OCI-LY7 (cell line): ENCODE measurements around the gene HLA-DMA.
A peak's percentile ranks its signal among the peaks of the same experiment; 100 is the strongest.

Experiments
- CTCF ChIP-seq: fragments of 200-600 bp; sonication (generic); conservative IDR thresholded peaks from 2 replicates; pipeline ENCODE4 v1.5.1; 2014; ENCODE audit warnings: mild to moderate bottlenecking, antibody characterized with exemption, low read length, moderate library complexity, mixed read lengths
- EZH2phosphoT487 ChIP-seq: fragments of 200-600 bp; sonication (generic); IDR thresholded peaks from 2 replicates; pipeline ENCODE4 v1.6.1; 2018; ENCODE audit warnings: low read depth, borderline replicate concordance, mild to moderate bottlenecking, mixed run types, antibody characterized with exemption, low read length, moderate library complexity, mixed read lengths

GRCh38 chr6:32984622-32985389 is 31.9 kb upstream of the HLA-DMA start:
- TF ChIP-seq CTCF (peak; percentile 97), EZH2phosphoT487 (no peak)
